ENCODE data around the gene VCP. TPM values are rescaled to one million over a fixed set of nuclear protein-coding genes. Genes with fewer than 3 reads are reported as not detected.

VCP gene
- total RNA-seq, 2 experiments from 2014 or later = 189 to 238 TPM

DNA sequence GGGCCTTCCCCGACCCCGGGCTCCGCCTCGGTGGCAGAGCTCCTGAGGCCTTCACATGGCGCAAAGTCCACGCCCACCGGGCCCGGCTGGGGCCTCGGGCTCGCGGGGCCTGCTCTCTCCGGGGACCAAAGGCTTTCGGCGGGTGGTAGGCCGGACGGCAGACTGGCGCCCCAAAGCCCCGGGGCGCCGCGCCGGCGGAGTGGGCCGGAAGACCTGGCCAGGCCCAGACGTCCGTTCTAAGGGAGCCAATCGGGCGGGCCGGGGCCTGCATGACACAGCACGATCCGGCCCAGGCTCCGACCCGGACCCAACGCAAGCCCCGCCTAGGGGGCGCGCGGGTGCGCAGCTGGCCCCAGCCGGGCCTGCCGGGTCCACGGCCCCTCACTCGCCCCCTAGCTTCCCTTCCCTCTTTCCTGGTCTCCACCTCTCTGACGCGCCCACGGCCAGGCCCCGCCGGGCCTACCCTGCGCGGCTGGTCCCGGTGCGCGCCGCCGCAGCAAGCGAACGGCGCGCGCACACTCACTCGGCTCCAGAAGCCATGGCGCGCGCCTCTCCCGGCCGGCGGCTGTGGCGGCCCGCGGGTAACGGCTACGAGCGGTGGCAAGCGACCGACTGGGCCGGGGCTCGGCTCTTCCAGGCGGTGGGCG lies 488 bp downstream of the VCP start:
- ChIA-PET CTCF (interaction anchor here (1.1 to 2.8 kb wide), 7 partner anchors 8 to 34 kb away, joined by 3 to 17 read pairs (median 7); partner anchors contain the start of genes FANCG and PIGO), POLR2A (interaction anchor here (0.6 to 1.8 kb wide), 4 partner anchors 8 to 78 kb away, joined by 3 to 8 read pairs (median 5); partner anchors contain the start of gene FANCG)
- no peaks in the 10 kb centered on the region for H3K9me3 Mint-ChIP-seq
- peaks cover 65% of the 10 kb centered on the region for H3K36me3 Mint-ChIP-seq (ENCODE audit: low read depth)
- DNase-seq = peak; percentile 71
- peaks cover 61% of the 10 kb centered on the region for H3K4me1 Mint-ChIP-seq
- no peaks in the 10 kb centered on the region for H3K27me3 Mint-ChIP-seq
- peak overlapping the region; percentile 94 for H3K4me3 Mint-ChIP-seq
- H3K27ac Mint-ChIP-seq = peak overlapping the region; percentile 87

DNA sequence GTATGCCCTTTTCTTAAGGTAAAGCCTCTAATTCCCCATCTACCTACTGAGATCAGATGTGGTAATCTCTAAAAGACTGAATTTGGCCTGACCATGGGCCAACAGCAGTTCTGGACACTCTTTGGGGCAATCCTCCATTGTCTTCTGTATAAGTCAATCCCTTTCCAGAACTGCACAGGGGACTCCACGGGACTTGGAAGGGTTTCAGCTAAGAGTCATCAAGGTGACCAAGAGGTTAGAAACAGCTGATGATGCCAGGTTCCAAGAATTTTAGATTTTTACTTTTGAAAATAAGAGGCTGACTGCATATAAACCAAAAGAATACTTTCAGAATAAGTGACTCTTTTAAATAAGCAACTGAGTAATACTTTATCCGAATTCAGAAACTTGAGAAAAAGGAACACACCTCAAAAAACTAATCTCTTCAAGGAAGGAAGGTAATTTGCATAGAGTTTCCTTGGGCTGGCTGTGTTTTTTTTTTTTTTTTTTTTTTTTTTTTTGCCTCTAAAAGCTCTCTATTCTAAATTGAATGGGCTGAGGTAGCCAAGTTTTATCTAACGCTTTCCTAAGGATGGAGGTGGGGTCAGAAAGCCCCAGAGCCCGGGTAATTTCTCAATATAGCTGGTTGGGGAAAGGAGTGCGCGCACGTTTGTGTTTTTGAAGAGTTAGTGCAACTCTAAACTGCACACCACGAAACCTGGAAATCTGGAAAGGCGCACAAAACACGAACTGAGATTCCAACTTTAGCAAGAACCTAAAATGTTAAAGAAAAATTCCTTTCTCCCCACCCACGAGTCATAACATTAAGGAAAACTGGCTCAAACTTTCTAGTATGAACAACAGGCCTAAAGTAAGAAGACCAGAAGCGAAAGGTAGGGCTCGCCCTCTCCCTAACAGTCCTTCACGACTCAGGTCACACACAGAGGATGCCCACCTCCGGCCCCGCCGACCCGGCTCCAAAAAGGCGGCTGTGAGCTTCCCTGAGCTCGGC lies 1.3 kb downstream of the VCP start:
- CTCF ChIA-PET = interaction anchor here (1.1 to 2.8 kb wide), 7 partner anchors 9 to 35 kb away, joined by 3 to 17 read pairs (median 7); partner anchors contain the start of genes FANCG and PIGO
- Mint-ChIP-seq H3K4me3 (peak overlapping the region; percentile 94), H3K27ac (peak overlapping the region; percentile 87), H3K36me3 (ENCODE audit: low read depth) (peaks cover 65% of the 10 kb centered on the region), H3K9me3 (no peaks in the 10 kb centered on the region), H3K4me1 (peaks cover 54% of the 10 kb centered on the region), H3K27me3 (no peaks in the 10 kb centered on the region)
- no peak for DNase-seq
- POLR2A ChIA-PET = interaction anchor here (0.6 to 1.8 kb wide), 4 partner anchors 9 to 77 kb away, joined by 3 to 8 read pairs (median 6); partner anchors contain the start of gene FANCG

DNA sequence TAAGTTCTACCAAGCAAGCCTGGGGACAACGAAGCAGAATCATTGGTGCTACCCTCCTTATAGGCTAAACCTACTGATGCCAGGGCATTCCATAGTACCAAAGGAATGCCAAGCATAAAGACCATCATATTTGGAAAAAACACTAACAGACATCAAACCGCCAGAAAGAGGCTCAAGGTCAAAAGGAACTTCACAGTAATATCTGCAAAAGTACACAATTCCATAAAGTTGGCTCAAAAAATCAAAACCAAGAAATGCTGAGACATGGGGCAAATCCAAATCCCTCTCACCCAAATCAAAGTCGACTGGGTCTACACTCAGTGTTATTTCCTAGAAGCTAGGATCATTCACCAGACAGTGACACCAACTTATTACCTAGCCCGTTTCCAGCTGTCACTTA lies 3.4 kb downstream of the VCP start:
- H3K27me3 Mint-ChIP-seq = no peaks in the 10 kb centered on the region
- H3K27ac Mint-ChIP-seq = no peak overlapping the region
- POLR2A ChIA-PET = no interaction called here
- no peaks in the 10 kb centered on the region for H3K9me3 Mint-ChIP-seq
- DNase-seq = no peak
- peaks cover 61% of the 10 kb centered on the region for H3K36me3 Mint-ChIP-seq (ENCODE audit: low read depth)
- CTCF ChIA-PET = interaction anchor here (0.5 kb wide), 1 partner anchor 38 kb away, joined by 3 read pairs; no protein-coding TSS in a partner anchor
- H3K4me1 Mint-ChIP-seq = peaks cover 47% of the 10 kb centered on the region
- peak overlapping the region; percentile 94 for H3K4me3 Mint-ChIP-seq

DNA sequence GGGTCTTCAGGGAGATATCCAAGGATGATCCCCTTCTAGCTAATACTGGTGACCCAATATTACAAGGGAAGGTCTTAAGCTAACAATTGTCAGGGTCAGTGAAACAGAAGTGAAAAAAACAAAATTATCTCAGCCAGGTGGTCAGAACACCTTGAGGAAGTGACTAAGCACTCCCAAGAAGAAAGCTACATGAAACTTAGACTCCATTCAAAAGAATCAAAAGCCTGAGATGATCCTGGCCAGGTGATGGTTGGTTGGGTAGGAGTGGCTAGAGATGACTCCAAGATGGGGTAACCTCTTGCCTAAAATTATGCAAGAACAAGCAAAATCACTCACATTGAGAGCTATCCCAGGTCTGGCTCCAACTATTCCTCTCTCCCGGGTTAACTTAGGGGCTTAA lies 5.4 kb downstream of the VCP start:
- H3K27ac Mint-ChIP-seq = peak overlapping the region; percentile 2
- H3K4me1 Mint-ChIP-seq = peaks cover 36% of the 10 kb centered on the region
- no peaks in the 10 kb centered on the region for H3K27me3 Mint-ChIP-seq
- POLR2A ChIA-PET = no interaction called here
- CTCF ChIA-PET = interaction anchor here (0.7 to 1.8 kb wide), 6 partner anchors 11 to 59 kb away, joined by 3 to 14 read pairs (median 4); no protein-coding TSS in a partner anchor
- H3K36me3 Mint-ChIP-seq (ENCODE audit: low read depth) = peaks cover 73% of the 10 kb centered on the region
- H3K4me3 Mint-ChIP-seq = no peak overlapping the region
- no peak for DNase-seq
- H3K9me3 Mint-ChIP-seq = no peaks in the 10 kb centered on the region

DNA sequence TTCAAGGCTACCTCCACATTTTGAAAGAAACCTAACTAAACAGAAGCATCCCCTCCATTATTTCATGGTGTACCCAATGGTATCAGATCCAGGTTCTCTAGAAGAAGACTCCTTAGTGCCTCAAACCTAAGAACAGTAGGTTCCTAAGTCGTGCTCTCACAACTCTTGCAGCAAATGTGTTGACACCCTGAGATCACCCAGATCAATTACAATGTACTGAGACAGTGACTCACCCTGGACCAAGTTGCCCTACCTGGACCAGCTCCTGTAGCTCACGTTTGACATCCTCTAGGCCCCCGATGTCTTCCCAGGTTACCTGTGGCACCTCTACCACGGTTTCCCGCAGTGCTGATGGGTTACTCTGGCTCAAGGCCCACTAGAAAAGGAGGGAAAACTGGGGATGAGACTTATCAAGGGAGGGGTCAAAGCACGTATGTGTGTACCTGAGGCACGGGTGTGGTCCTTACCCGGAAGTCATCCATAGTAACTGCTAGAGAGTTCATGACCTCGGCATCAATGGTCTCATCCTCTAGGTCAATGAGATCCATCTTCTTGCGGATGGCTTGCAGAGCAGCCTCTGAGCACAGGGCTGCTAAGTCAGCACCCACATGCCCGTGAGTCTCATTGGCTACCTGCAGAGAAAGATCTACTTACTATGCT lies 11.7 kb downstream of the VCP start:
- no peak overlapping the region for H3K27ac Mint-ChIP-seq
- H3K27me3 Mint-ChIP-seq = no peaks in the 10 kb centered on the region
- H3K36me3 Mint-ChIP-seq (ENCODE audit: low read depth) = peaks cover 85% of the 10 kb centered on the region
- no peaks in the 10 kb centered on the region for H3K9me3 Mint-ChIP-seq
- ChIA-PET CTCF (interaction anchor here (1.0 to 2.2 kb wide), 2 partner anchors 10 to 11 kb away, joined by 3 to 6 read pairs; partner anchors contain the start of gene VCP), POLR2A (interaction anchor here (0.7 kb wide), 1 partner anchor 33 kb away, joined by 9 read pairs; no protein-coding TSS in a partner anchor)
- H3K4me3 Mint-ChIP-seq = no peak overlapping the region
- H3K4me1 Mint-ChIP-seq = no peaks in the 10 kb centered on the region
- no peak for DNase-seq

DNA sequence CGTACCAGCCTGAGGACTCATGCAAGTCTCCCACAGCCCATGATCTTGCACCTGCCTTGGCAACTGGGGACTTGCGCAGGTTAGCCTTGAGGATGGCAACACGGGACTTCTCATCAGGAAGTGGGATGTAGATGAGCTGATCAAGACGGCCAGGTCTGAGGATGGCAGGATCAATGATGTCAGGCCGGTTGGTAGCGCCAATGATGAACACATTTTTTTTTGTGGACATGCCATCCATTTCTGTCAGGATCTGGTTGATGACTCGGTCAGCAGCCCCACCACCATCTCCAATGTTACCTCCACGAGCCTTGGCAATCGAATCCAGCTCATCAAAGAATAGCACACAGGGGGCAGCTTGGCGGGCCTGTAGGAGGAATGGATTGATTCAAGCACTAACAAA lies 13.0 kb downstream of the VCP start:
- H3K27me3 Mint-ChIP-seq = no peaks in the 10 kb centered on the region
- H3K4me1 Mint-ChIP-seq = no peaks in the 10 kb centered on the region
- ChIA-PET CTCF (interaction anchor here (1.3 kb wide), 1 partner anchor 12 kb away, joined by 6 read pairs; the partner anchor contains the start of gene VCP), POLR2A (interaction anchor here (0.6 kb wide), 1 partner anchor 11 kb away, joined by 7 read pairs; no protein-coding TSS in a partner anchor)
- H3K9me3 Mint-ChIP-seq = no peaks in the 10 kb centered on the region
- DNase-seq = no peak
- H3K4me3 Mint-ChIP-seq = no peak overlapping the region
- peaks cover 87% of the 10 kb centered on the region for H3K36me3 Mint-ChIP-seq (ENCODE audit: low read depth)
- H3K27ac Mint-ChIP-seq = no peak overlapping the region

DNA sequence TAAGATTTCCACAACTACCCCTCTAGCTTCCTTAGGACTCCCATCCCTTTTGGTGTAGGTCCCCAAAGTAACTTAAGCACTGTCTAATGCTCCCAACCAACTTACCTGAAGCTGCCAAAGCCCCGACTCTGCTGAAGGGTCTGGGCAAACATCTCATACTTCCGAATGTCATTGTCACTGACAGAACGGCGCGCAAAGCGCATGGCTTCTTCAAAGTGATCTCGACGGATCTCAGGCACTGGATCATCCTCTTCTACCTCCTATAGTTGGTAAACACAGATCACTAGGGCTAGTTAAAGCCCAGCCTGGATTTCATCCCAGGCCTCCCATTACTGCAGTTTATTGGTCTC lies 15.2 kb downstream of the VCP start:
- Mint-ChIP-seq H3K4me3 (no peak overlapping the region), H3K27ac (peak overlapping the region; percentile 52), H3K4me1 (no peaks in the 10 kb centered on the region), H3K27me3 (no peaks in the 10 kb centered on the region), H3K9me3 (no peaks in the 10 kb centered on the region), H3K36me3 (ENCODE audit: low read depth) (peaks cover 75% of the 10 kb centered on the region)
- CTCF ChIA-PET = no interaction called here
- POLR2A ChIA-PET = no interaction called here
- no peak for DNase-seq

DNA sequence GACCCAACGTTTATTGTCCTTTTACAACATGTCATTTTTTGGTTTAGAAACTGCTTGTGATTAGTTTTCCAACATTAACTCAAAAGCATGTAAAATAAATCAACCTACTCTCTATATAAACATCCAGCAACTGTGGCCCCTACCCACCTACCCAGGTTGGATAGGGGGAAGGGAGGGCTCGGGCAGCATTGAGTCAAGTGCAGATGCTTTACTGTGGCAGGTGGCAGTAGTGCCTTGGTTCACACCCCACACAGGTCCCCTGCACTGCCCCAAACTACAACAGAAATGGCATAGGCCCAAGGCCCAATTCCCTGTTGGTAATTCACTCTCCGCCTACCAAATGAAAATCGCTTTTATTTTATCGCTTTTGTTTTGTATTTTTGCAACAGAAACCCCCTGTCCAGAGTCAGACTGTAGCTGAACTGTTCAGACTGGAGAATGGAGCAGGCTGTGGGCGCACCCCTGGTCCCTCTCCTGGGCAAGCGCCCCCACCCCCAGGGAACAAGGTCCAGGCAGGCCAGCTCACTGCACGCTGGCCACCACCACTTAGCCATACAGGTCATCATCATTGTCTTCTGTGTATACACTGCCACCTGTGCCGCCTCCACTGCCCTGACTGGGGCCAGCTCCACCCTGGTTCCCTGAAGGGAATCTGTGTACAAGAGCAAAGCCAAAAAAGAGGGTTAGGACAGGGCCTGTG lies 15.7 kb downstream of the VCP start:
- Mint-ChIP-seq H3K36me3 (ENCODE audit: low read depth) (peaks cover 72% of the 10 kb centered on the region), H3K4me3 (no peak overlapping the region), H3K27ac (peak overlapping the region; percentile 52), H3K9me3 (no peaks in the 10 kb centered on the region), H3K4me1 (no peaks in the 10 kb centered on the region), H3K27me3 (no peaks in the 10 kb centered on the region)
- POLR2A ChIA-PET = no interaction called here
- DNase-seq = no peak
- CTCF ChIA-PET = no interaction called here

DNA sequence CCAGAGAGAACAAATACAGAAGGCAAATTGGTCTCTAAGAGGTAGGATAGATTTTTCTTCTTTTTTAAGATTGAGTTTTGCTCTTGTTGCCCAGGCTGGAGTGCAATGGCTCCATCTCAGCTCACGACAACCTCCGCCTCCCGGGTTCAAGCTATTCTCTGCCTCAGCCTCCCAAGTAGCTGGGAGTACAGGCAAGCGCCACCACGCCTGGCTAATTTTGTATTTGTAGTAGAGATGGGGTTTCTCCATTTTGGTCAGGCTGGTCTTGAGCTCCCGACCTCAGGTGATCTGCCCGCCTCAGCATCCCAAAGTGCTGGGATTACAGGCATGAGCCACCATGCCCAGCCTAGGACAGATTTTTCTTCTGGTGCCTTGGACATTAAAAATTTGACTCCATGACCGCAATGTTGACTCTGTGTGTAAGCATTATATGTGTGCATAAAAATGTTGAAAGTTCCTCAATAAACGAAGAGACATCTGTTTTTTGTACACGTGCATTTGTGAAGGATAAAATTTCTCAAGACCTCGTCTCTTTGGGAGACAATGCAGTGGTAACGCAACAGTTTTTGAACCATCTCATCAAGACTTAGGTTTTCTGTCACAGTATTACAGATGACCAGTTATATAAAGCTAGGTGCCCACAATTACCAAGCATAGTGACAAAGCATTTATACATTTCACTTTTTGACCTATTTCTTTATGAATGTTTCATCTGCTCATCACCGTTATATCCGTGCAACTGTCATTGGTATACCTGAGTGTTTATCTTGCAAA lies 17.4 kb downstream of the VCP start:
- H3K4me3 Mint-ChIP-seq = no peak overlapping the region
- H3K27me3 Mint-ChIP-seq = no peaks in the 10 kb centered on the region
- ChIA-PET CTCF (interaction anchor here (1.9 kb wide), 1 partner anchor 11 kb away, joined by 6 read pairs; no protein-coding TSS in a partner anchor), POLR2A (no interaction called here)
- no peak overlapping the region for H3K27ac Mint-ChIP-seq
- H3K9me3 Mint-ChIP-seq = no peaks in the 10 kb centered on the region
- H3K36me3 Mint-ChIP-seq (ENCODE audit: low read depth) = peaks cover 62% of the 10 kb centered on the region
- no peak for DNase-seq
- peaks cover 3% of the 10 kb centered on the region for H3K4me1 Mint-ChIP-seq

DNA sequence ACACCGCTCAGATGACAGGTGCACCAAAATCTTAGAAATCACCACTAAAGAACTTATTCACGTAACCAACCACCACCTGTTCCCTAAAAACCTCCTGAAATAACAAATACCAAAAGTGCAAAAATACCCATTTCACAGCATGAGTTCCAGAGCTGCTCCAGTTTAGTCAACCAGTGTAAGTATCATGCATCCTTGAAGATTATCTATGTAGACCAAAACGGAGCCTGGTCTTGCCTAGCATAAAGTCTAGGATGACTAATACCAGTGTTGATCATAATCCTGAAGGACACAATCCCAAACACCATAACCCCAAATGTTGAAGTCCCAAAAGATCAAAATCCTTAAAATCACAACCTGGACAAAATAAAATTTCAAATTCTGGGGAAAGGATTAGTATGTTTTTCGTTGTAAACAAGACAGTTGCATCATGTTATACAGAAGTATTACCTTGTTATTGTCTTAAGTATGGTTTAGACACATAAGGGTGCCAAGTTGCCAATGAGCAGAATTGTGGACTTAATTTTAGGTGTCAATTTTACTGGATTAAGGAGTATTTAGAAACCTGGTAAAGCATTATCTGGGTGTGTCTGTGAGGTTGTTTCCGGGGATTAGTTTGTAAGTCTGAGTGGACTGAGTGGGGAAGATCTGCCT lies 18.1 kb downstream of the VCP start:
- Mint-ChIP-seq H3K36me3 (ENCODE audit: low read depth) (peaks cover 55% of the 10 kb centered on the region), H3K4me3 (no peak overlapping the region), H3K27me3 (no peaks in the 10 kb centered on the region), H3K27ac (no peak overlapping the region), H3K9me3 (no peaks in the 10 kb centered on the region), H3K4me1 (peaks cover 3% of the 10 kb centered on the region)
- POLR2A ChIA-PET = no interaction called here
- no peak for DNase-seq
- CTCF ChIA-PET = interaction anchor here (1.9 kb wide), 1 partner anchor 11 kb away, joined by 6 read pairs; no protein-coding TSS in a partner anchor

All from activated CD4-positive, alpha-beta T cell treated with anti-CD3 and anti-CD28 coated beads, Interleukin-2, amount 10 ng/mL, durations not matched to agents 7 days and 5 days (primary cell).